ENCODE measurements around the gene ELP4. TPM values are rescaled to one million over a fixed set of nuclear protein-coding genes. Genes with fewer than 3 reads are reported as not detected.

The ELP4 gene
- total RNA-seq, 4 donors from 2014 or later = 14.4 to 23.3 (median 16.8) TPM

DNA sequence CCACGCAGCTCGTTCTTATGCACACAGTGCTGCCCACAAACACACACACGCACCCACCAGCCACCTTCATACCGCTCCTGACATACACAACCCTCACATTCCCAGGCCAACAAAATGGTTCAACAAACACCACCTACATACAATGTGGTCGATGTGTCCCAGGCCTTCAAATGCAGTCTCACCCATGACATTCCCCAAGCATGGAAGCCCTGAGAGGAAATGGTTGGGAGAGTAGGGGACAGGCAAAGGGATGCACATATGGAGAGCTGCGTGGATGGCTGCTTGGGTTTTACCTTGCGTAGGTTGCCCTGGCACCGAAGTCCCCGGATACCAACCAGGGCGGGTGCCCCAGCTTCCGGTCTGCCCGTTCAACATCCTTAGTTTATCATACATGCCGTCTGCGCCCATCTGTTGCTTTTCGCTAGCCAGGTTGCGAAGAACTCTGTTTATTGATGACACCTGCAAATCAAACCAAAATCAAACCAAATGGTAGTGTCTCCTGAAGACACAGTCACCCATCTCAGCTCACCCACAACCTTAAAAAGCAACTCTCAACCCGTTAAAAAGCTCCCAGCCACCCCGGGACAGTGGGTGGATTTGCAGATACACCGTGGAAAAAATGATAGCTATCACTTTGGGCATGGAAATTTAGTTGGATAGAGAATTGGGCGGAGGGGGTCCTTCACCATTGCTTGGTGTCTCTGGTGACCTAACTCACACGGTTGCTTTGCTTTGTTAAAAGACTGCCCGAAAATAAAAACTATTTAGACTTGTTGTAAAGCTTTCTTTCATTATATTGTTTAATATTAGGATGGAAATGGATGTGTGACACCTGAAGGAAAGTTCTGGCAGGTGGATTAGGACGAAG, 291.1 kb downstream of the ELP4 start:
- TF ChIP-seq, protein P1, sequence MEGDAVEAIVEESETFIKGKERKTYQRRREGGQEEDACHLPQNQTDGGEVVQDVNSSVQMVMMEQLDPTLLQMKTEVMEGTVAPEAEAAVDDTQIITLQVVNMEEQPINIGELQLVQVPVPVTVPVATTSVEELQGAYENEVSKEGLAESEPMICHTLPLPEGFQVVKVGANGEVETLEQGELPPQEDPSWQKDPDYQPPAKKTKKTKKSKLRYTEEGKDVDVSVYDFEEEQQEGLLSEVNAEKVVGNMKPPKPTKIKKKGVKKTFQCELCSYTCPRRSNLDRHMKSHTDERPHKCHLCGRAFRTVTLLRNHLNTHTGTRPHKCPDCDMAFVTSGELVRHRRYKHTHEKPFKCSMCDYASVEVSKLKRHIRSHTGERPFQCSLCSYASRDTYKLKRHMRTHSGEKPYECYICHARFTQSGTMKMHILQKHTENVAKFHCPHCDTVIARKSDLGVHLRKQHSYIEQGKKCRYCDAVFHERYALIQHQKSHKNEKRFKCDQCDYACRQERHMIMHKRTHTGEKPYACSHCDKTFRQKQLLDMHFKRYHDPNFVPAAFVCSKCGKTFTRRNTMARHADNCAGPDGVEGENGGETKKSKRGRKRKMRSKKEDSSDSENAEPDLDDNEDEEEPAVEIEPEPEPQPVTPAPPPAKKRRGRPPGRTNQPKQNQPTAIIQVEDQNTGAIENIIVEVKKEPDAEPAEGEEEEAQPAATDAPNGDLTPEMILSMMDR (IDR thresholded peaks at IDR 0.05; ENCODE audit: low read depth) = no peak

GRCh38 chr11:31801298-31801702, 291.7 kb downstream of the ELP4 start:
- TF ChIP-seq, protein P1 (IDR thresholded peaks at IDR 0.05; ENCODE audit: low read depth) = no peak

- TF ChIP-seq, protein P1 (IDR thresholded peaks at IDR 0.05; ENCODE audit: low read depth) = no peak
Measured at GRCh38 chr11:31802000-31802551, 292.5 kb downstream of the ELP4 start.

DNA sequence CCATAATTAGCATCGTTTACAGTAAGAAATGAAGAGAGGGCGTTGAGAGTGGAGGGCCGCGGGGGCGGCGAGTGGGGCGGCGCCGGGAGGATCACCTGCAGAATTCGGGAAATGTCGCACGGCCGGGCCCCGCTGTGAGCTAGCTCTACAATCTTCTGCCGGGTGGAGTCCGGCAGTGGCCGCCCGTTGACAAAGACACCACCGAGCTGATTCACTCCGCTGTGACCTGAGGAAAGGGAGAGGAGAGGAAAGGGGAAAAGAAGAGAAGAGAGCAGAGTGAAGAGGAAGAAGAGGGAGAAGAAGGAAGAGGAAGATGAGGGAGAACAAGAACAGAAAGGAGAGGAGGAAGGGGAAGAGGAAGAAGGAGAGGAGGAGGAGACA, 293.0 kb downstream of the ELP4 start:
- TF ChIP-seq, protein P1 (IDR thresholded peaks at IDR 0.05; ENCODE audit: low read depth) = no peak

DNA sequence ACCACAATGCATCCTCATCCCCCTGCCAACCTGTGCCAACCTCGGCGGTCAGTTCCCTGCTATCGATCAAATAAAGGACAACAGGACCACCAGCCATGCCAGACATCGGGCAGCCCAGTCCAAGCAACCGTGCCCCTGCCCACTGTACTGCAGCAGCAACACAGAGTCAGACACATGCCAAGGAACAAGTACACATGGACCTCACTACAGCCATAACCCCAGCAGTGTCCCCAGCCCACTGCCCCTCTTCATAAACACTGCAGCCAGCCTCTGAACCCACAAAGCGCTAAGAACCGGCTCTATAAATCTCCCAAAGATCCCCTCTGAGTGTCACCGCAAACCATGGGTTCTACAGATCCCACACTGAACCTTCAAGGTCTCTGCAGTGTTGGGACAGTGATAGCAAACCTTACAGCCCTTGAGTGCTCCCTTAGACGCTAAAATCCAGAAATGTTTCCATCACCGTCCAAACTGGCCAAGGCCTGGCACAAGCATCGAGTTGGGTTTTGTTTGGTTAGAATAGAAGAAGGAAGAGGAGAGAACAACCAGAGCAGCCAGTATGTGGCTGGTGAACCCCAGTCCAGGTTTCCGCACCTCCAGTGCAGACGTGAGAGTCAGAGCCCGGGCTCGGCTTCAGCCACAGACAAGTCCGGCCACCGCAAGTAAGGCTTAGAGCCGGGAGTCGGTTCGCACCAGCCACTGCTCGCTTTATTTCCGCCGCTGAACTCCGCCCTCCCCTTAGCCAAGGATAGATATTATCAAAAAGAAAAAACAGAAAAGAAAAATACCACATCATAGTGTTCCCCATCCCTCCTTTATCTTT, 293.6 kb downstream of the ELP4 start:
- TF ChIP-seq, protein P1 (IDR thresholded peaks at IDR 0.05; ENCODE audit: low read depth) = no peak

DNA sequence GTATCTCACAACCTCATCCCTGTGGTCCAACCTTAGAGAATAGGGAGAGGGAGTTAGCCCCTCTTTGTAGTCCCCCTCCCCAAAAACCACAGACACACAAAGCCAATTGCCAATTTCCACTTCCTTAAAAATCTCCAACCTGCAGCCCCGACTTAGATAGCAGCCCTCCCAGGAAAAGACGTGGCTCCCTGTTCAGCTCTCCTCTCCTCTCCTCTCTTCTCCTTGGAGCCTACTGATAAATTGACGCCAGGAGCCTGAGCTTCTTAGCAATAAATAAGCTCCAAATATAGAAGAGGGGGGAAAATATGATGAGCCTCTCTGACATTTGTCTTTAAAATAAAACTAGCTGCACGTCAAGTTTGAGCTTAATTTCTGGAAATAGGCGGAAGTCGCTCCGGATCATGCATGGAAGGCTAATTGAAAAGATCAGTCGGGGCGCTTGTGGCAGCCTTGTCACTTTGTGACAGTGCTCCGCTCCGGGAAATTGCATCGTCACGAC, 294.3 kb downstream of the ELP4 start:
- TF ChIP-seq, protein P1 (IDR thresholded peaks at IDR 0.05; ENCODE audit: low read depth) = no peak

Measured in subcutaneous adipose tissue (tissue), 4 donors.